ENCODE data around the gene ZG16B.

DNA sequence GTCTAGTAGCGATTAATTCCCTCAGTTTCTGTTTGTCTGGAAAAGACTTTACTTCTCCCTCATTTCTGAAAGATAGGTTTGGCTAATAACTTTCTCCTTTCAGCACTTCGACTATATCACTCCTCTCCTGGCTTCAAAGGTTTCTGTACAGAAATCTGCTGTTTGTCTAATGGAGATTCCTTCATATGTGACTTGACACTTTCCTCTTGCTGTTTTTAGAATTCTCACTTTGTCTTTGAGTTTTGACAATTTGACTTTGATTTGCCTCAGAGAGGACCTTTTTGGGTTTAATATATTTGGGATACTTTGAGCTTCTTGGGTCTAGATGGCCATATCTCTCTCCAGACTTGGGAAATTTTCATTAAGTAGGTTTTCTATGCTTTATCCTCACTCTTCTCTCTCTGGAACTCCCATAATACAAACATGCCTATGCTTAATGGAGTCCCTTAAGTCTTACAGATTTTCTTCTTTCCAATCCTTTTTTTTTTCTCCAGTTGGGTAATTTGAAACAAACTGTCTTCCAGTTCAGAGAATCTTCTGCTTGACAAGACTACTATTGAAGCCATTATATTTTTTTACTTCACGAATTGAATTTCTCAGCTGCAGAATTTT lies 20.8 kb upstream of the ZG16B start:
- no peak for TF ChIP-seq MYBL2 (CRISPR knock-in tag; IDR thresholded peaks at IDR 0.05)
- no peak for TF ChIP-seq ETV6 (CRISPR knock-in tag; IDR thresholded peaks at IDR 0.05)
- no peak for TF ChIP-seq CREB1 (CRISPR knock-in tag; IDR thresholded peaks at IDR 0.05)
- TF ChIP-seq, protein P1, sequence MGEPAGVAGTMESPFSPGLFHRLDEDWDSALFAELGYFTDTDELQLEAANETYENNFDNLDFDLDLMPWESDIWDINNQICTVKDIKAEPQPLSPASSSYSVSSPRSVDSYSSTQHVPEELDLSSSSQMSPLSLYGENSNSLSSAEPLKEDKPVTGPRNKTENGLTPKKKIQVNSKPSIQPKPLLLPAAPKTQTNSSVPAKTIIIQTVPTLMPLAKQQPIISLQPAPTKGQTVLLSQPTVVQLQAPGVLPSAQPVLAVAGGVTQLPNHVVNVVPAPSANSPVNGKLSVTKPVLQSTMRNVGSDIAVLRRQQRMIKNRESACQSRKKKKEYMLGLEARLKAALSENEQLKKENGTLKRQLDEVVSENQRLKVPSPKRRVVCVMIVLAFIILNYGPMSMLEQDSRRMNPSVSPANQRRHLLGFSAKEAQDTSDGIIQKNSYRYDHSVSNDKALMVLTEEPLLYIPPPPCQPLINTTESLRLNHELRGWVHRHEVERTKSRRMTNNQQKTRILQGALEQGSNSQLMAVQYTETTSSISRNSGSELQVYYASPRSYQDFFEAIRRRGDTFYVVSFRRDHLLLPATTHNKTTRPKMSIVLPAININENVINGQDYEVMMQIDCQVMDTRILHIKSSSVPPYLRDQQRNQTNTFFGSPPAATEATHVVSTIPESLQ (CRISPR knock-in tag; IDR thresholded peaks at IDR 0.05): no peak

Data from WTC11 (cell line).